GM12892 (cell line): Measurements from ENCODE around the gene LRRC27.

Experiments used
- POLR2A ChIP-seq: IDR thresholded peaks from 2 replicates; pipeline ENCODE4 v1.6.1; 2011; ENCODE audit warnings: low read depth, low read length, control low read depth
- POLR2AphosphoS5 ChIP-seq: IDR thresholded peaks from 2 replicates; pipeline ENCODE4 v1.6.1; 2011; ENCODE audit warnings: low read depth, low read length, control low read depth

GRCh38 chr10:132301371-132302330 is 30.3 kb upstream of the LRRC27 start:
- no peak for TF ChIP-seq POLR2A
- no peak for TF ChIP-seq POLR2AphosphoS5
